ENCODE measurements around the gene HHIPL1. TPM values are rescaled to one million over a fixed set of nuclear protein-coding genes. Genes with fewer than 3 reads are reported as not detected.

HHIPL1 gene
- total RNA-seq, 1 donor: 4.4 TPM

DNA sequence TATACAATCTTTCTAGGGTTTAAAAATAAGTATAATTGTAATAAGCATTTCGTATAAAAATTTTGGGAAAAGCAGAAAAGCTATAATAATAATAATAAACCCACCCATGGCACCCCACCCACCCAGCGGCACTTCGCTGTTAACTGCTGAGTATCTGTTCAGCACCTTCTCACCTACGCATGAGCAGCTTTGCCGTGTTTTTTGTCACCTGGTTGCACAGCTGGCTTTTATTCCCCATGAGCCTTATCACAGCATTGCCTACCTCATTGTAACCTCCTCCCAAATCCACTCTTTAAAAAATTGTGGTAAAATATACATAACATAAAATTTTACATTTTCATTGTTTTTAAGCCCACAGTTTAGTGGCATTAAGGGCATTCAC lies 73.9 kb downstream of the HHIPL1 start:
- TF ChIP-seq, protein P1, sequence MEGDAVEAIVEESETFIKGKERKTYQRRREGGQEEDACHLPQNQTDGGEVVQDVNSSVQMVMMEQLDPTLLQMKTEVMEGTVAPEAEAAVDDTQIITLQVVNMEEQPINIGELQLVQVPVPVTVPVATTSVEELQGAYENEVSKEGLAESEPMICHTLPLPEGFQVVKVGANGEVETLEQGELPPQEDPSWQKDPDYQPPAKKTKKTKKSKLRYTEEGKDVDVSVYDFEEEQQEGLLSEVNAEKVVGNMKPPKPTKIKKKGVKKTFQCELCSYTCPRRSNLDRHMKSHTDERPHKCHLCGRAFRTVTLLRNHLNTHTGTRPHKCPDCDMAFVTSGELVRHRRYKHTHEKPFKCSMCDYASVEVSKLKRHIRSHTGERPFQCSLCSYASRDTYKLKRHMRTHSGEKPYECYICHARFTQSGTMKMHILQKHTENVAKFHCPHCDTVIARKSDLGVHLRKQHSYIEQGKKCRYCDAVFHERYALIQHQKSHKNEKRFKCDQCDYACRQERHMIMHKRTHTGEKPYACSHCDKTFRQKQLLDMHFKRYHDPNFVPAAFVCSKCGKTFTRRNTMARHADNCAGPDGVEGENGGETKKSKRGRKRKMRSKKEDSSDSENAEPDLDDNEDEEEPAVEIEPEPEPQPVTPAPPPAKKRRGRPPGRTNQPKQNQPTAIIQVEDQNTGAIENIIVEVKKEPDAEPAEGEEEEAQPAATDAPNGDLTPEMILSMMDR (IDR thresholded peaks at IDR 0.05; ENCODE audit: insufficient read depth, low read length): no peak
- DNase-seq (ENCODE audit: low read depth): no peak
- no peak overlapping the region for H3K4me3 ChIP-seq (ENCODE audit: low read depth, low read length)

DNA sequence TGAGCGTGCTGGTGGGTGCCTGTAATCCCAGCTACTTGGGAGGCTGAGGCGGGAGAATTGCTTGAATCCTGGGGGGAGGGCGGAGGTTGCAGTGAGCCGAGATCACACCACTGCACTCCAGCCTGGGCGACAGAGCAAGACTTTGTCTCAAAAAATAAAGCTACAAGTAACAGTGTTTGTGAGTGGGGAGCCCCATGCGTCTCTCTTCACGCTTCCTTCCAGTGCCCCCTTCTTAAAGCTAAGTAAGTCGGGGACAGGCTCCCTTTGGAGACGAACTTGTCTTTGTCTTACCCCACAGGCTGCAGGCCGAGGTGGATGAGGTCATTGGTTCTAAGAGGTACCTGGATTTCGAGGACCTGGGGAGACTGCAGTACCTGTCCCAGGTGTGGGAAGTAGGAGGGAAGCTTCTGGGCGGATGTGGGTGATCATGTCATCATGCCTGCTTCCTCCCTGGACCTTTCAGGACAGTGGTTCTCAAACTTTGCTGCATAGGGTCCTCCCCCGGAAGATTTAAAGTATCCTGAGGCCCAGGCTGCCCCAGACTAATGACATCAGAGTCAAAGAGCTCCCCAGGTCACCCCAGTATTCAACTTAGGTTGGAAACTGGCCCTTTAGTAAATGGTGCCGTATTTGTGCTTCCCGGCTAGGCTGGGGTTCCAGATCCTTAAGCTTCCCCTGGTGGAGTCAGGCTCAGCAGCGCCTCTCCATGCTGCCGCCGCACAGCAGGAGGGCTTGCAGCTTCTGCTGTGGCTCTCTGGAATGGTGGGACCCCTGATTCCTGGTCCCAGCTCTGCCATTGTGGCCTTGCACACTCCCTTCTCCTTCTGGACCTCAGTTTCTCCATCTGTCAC lies 76.2 kb downstream of the HHIPL1 start:
- no peak for DNase-seq (ENCODE audit: low read depth)
- no peak overlapping the region for H3K4me3 ChIP-seq (ENCODE audit: low read depth, low read length)
- TF ChIP-seq, protein P1 (IDR thresholded peaks at IDR 0.05; ENCODE audit: insufficient read depth, low read length): no peak

DNA sequence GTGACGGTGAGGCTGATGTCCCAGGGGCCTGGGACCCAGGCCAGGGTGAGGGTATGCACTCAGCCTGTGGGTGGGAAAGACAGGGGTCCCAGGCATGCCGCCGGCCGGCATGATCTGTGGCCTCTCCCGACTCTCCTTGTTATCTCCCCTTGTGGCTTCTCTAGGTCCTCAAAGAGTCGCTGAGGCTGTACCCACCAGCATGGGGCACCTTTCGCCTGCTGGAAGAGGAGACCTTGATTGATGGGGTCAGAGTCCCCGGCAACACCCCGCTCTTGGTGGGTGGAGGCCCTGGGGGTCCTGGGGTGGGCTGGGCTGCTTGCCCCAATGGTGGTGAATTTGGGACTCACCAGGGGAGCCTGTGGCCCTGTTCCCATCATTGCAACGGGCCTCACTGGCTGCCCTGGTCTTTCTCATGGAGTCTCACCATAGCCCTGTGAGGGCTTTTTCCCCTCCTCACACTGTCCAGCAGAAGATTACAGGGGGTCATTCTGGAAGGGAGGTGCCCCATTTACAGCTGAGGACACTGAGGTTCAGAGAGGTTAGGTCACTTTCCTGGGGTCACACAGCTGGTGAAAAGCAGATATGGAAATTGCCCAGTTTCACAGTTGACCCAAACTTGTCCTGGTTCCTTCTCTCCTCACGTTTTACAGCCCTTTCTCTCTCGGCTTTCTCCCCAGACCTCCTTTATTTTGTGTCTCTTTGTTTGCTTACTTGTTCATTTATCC lies 77.0 kb downstream of the HHIPL1 start:
- TF ChIP-seq, protein P1 (IDR thresholded peaks at IDR 0.05; ENCODE audit: insufficient read depth, low read length): no peak
- DNase-seq (ENCODE audit: low read depth): no peak
- no peak overlapping the region for H3K4me3 ChIP-seq (ENCODE audit: low read depth, low read length)

DNA sequence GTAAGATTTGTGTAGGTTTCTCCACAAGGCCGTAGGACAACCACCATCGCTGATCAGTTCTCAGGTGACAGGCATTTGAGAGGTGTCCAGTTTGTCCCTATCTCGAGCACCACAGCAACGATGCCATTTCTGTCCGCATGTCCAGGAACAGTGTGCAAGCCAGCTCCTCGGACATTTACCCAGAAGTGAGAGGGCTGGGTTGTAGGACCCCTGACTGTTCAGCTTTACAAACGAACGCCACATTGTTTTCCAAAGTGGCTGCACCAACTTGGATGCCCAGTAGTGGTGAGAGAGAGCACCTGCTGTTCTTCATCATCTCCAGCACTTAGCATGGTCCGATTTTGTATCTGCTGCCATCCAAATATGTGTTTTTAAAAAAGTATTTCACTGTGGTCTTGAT lies 77.8 kb downstream of the HHIPL1 start:
- H3K4me3 ChIP-seq (ENCODE audit: low read depth, low read length): no peak overlapping the region
- TF ChIP-seq, protein P1 (IDR thresholded peaks at IDR 0.05; ENCODE audit: insufficient read depth, low read length): no peak
- DNase-seq (ENCODE audit: low read depth): no peak

DNA sequence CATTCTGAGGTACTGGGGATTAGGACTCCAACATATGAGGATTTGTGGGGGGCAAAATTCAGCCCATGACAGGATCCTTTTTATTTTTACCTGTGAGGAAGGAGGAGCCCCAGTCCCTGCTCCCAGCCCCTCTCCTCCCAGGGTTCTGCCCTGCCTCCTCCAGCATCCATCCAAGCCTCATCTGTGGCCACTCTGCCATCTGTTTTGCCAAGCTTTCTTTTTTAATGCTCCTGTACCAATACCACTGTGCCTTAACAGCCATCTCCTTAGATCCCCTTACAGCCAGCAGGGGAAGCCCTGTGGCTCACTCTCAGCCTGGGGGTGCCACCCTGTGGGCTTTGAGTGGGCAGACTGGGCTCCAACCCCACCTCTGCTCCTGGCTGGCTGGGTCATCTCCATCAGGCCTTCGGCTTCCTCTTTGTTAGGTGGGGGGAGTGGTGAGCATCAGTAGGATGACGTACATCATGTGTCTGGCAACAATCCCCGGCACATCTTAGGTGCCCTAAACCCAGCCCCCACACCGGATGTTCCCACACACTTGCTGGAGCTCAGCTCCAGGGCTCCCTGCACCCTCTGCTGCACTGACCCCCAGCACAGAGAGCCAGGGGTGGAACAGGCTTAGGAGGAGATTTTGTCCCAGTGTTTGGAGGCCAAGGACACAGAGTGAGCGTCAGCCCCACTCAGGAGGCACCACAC lies 79.4 kb downstream of the HHIPL1 start:
- TF ChIP-seq, protein P1 (IDR thresholded peaks at IDR 0.05; ENCODE audit: insufficient read depth, low read length): no peak
- no peak for DNase-seq (ENCODE audit: low read depth)
- no peak overlapping the region for H3K4me3 ChIP-seq (ENCODE audit: low read depth, low read length)

DNA sequence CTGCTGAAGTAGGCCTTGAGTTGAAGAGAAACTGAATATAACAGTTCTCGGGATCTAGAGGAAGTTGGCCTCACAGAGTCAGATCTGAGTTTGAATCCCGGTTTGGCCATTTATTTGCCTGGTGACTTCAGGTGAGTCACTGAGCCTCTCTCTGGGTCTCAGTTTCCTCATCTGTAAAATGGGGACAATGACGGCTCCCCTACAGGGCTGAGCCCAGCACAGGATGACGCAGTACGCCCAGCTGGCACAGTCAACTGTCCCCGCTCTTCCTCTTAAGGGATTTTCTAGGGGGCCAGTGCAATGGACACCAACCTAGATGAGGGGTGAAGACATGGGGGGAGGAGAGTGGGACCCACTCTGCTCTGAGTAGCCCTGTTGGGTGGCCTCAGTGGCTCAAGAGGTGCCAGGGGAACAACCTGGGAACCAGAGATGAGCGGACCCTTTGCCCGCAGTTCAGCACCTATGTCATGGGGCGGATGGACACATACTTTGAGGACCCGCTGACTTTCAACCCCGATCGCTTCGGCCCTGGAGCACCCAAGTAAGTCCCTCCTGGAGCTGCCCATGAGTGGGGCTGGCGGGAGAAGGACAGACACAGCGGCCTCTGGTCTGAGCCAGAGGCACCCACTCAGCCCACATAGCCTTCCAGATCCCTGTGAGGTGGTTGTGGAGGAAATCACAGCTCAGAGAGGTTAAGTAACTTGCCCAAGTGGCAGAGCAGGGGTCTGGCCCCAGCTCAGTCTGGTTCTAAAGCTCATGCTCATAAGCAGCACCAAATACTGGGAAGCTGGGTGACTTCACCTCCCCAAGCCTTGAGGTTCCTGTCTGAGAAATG lies 80.2 kb downstream of the HHIPL1 start:
- H3K4me3 ChIP-seq (ENCODE audit: low read depth, low read length): no peak overlapping the region
- TF ChIP-seq, protein P1 (IDR thresholded peaks at IDR 0.05; ENCODE audit: insufficient read depth, low read length): no peak
- no peak for DNase-seq (ENCODE audit: low read depth)

Data from fibroblast of the aortic adventitia (primary cell).